ENCODE measurements around the gene RNU7-1.

Gene RNU7-1

GRCh38 chr12:6919588-6919987 is 24.0 kb upstream of the RNU7-1 start:
- no peak for DNase-seq

GRCh38 chr12:6921539-6921938 is 22.1 kb upstream of the RNU7-1 start:
- no peak for DNase-seq

- no peak for DNase-seq
These were observed 21.3 kb upstream of the RNU7-1 start for GRCh38 chr12:6921996-6922946.

- DNase-seq, result no peak
These were observed 20.4 kb upstream of the RNU7-1 start for GRCh38 chr12:6923003-6923732.

- no peak for DNase-seq
These were observed 19.8 kb upstream of the RNU7-1 start for GRCh38 chr12:6923851-6924250.

GRCh38 chr12:6925239-6925539 is 18.4 kb upstream of the RNU7-1 start:
- DNase-seq, result no peak

GRCh38 chr12:6925540-6926279 is 17.9 kb upstream of the RNU7-1 start:
- DNase-seq, result no peak

GRCh38 chr12:6927379-6928021 is 16.1 kb upstream of the RNU7-1 start, which contains the start of gene ATN1:
Gene ATN1 (plus strand): TSS chr12:6927959. CDS start chr12:6934002, 6,043 bp downstream.
- peak in 1 of 2 donors; percentile 22 for DNase-seq

GRCh38 chr12:6928022-6928702 is 15.5 kb upstream of the RNU7-1 start:
- no peak for DNase-seq

- DNase-seq, result no peak
These were observed 14.8 kb upstream of the RNU7-1 start for GRCh38 chr12:6928703-6929407.

- no peak for DNase-seq
These were observed 13.9 kb upstream of the RNU7-1 start for GRCh38 chr12:6929466-6930452.

- DNase-seq, result no peak
These were observed 10.8 kb upstream of the RNU7-1 start for GRCh38 chr12:6932766-6933165.

GRCh38 chr12:6934110-6934509 is 9.5 kb upstream of the RNU7-1 start:
- no peak for DNase-seq

GRCh38 chr12:6935371-6936193 is 8.0 kb upstream of the RNU7-1 start:
- DNase-seq, result no peak

GRCh38 chr12:6936194-6936635 is 7.4 kb upstream of the RNU7-1 start:
- DNase-seq, result no peak

GRCh38 chr12:6936636-6937480 is 6.8 kb upstream of the RNU7-1 start:
- no peak for DNase-seq

GRCh38 chr12:6937481-6938352 is 5.9 kb upstream of the RNU7-1 start:
- DNase-seq, result peak; percentile 65 to 95

All from bone marrow (tissue), 2 donors.